HG03521 (cell line): Measurements from ENCODE around the gene PDE5A.

Source experiments
- ATAC-seq: cut with Tn5 transposase; IDR thresholded peaks from one replicate; pipeline ENCODE4 v1.9.1; 2021; ENCODE audit warnings: mild to moderate bottlenecking, moderate library complexity; ENCODE audit not compliant: unreplicated experiment

Gene PDE5A

DNA sequence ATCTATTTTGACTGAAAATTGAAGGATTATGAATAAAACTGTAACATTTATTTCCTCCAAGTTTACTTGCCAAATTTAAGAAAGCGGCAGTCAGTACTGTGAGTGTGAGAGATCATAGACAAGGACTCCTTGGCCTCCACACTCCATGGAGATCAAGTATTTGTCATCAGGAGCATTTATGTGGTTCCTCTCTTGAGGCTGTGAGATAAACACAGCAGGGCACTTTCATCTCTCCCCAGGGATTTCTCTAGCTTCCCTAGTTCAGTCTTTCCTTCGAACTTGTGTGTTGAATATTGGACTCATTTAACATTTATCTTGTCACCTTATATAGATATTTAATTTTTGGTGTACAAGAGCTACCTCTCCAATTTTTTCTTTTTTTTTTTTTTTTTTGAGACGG, 40.8 kb downstream of the PDE5A start:
- ATAC-seq = no peak

DNA sequence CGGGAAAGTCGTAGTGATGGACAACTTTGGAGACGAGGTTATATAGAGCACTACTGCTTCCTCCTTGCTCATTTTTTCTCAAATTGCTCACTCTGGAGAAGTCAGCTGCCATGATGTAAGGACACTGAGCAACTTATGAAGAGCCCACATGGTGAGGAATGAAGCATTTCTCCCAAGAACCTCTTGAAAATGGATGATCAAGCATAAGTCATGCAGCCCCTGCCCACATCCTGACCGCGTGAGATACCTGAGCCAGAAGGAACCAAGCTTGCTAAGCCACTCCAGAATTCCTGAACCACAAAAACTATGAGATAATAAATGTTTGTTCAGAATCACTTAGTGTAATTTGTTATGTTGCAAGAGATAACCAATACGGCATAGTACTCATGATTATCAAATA, 42.8 kb downstream of the PDE5A start:
- ATAC-seq = no peak

DNA sequence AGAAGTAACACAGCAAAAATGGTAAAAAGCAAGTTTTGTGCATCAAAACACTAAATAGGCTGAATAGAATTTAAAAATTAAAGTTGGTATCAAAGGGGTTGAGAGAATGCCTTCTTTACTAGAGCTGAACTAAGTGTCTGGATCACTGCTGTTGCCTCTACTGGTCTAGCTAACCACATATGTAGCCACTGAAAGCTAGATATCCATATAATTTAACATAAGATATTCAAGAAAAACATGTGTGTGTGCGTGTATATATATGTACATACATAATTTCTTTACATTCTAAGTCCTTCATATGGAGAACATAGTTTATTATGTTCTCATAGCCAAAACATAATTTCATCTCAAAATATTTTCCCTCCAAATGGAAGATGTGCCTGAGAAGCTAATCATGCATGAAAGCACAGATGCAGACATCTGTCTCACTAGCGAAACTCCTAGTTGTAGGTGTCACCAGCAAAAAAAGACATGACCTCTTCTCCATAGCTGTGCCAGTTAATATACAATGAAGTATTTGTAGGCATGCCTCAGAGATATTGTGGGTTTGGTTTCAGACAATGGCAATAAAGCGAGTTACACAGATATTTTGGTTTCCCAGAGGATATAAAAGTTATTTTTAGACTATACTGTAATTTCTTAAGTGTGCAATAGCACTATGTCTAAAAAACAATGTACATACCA, 47.3 kb downstream of the PDE5A start:
- ATAC-seq = no peak

DNA sequence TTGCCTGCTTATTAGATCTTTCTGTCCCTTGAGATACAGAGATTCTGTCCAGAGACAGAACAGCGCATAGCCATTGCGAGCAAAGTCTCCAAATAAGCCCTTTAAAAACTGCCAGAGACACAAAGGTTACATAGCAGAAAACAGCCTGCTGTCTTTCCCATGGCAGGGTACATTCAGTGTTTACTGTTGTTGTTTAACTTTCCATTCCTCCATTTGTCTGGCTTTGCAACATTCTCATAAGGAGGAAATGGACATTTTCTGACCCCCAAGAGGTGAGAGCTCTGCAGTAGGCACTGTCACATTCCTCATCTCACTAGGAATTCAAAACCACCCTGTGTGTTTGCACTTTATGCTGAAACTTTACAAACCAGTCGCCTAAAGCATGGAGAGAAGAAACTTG, 48.3 kb downstream of the PDE5A start:
- no peak for ATAC-seq

DNA sequence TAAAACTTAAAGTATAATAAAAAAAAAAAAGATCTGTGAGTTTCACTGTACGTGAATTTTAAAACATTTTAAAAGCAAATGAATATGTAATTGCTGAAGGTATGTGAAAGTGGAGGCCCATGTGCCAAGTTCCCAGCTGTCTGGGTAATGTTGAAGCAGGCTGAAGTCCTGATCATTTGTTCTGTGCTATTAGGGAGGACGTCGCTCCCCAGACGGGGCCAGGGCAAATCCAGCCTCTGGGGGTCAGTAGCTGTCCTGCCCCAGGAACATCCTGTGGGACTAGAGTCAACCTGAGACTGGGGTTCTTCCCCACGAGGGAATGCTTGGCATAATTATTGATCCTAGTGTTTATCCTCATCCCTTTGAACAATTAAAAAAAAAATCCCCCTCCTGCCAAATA, 48.8 kb downstream of the PDE5A start:
- ATAC-seq = no peak

DNA sequence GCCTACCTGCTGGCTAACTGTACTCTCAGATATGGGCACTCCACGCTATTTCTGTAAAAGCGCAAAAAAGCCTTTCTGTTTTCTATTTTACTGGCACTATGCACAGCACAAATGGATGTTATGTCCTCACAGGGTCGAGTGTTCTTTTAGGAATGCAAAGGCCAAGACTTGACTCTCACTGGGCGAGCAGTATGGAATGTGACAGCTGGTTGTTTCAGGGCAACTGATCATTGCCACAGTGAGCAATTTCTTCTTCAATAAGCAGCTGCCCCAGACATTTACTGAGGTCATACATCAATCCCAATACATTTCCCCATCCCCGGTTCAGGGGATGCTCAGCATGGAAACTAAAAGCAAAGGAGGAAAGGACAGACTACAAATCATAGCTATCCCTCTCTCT, 58.2 kb downstream of the PDE5A start:
- no peak for ATAC-seq

DNA sequence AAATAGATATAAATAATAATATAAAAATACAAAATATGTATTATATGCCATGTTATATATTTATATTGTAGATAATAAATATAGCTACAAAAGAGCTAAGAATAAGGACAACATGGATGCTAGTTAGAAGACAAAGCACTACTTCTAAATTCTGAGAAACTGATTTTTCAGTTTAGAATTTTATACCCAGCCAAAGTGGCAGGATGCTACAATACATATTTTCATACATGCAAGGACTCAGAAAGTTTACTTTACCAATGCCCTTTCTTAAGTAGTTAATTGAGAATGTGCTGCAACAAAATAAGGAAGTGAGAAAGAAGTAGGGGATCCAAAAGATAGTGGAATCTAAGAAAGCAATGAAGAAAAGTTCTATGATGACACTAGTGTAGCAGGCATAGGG, 64.5 kb downstream of the PDE5A start:
- ATAC-seq = no peak

DNA sequence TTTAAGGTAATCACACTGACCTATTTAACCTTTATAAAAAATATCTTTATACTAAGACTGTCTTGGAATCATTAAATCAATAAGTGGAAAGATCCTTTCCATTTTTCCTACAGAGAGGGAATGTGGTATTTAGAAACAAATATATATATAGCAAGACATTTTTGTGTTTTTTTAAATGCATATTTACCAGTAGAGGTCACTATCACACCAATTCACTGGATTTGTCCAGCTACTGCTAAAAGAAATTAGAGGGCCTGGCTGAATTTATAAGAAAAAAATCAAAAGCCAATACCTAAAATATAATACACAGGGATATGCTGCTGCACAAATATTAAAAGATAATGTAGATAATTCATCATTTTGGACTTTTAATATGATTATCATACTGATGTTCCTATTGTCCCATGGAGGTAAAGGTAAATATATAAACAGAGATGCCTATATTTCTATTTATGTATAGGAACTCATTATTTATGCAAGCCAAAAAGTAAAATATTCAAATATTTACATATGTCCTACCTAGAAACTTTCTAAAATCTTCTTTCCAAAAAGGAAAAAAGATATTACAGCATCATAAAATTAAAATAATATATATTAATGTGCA, 69.5 kb downstream of the PDE5A start:
- ATAC-seq = no peak

DNA sequence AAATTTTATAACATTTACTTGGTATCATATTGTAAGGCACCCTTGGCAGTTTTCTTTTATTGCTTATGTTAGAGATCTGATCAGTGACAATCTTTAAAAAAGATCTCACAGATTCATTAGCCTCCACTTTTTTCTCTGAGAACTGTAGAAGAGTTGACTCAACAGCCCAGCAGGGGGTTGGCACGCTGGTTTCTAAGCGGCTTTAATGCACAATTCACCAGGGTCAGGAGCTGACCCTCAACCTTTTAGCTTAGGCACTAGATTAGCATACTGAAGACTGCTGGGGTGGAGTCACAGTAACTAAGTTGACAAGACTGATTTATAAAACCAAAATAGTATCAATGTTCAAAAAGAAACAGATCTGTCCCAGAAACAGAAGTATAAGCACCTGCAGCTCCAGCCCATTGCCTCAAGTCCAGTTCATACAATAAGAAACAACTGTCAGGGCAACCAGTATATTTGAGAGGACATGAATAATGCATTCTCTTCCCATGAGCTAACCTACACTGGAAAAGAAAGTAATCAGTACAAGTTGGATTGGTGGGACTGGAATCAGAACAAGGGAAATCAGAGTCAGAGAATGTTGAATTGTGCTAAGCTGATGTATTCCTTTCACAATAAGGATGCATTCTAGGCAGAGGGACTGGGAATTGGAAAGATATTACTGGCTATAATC, 77.6 kb downstream of the PDE5A start:
- ATAC-seq = no peak

DNA sequence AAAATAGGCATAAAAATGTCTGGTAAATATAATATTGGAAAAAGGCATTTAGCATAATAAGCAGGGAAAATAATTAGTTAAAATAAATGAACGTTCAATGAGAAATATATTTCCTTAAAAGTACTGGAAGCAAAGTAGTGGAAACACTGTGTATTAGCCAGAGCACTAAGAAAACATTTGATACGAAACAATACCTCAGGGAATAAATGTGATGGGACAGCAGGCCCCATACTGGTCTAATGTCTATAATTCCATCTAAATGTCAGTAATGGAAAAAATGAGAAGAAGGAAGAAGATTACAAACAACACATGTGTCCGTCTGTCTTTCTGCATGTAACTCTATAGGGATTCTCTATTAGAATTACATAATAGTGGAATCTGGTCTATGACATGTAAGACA, 79.0 kb downstream of the PDE5A start:
- ATAC-seq = no peak

DNA sequence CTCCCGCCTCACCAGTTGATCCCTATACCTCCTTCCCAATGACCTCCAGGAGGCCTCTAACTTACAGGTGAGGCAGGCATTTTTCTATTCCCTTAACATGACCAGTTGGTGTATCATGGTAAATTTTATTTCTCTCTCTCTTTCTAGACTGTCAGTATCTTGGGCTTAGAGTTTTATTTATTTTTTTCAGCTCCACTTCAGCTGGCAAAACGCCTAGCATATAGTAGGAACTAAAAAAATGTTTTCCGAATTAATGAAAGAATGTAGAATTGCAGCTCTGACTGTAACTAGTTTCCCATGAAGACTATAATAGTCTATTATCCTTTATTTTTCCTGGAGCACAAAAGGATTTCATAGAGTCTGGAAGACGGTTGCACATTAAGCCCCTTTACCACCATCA, 84.8 kb downstream of the PDE5A start:
- no peak for ATAC-seq

DNA sequence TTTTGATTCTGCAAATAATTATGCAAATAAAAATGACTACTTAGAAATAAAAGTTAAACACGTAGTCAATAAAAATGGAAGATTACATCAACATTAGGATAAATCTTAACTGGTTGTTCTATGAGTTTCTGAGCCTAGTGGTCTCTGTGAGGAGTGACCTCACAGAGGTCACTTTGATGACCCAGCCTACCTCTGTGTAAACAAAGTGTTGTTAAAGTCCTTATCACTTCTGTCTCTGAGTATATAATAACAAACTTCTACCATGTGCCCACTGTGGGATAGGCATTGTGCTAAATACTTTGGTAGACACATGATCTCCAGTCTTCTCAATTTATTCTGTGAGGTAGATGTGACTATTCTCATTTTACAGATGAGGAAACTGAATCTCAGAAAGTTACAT, 85.4 kb downstream of the PDE5A start:
- ATAC-seq = no peak

DNA sequence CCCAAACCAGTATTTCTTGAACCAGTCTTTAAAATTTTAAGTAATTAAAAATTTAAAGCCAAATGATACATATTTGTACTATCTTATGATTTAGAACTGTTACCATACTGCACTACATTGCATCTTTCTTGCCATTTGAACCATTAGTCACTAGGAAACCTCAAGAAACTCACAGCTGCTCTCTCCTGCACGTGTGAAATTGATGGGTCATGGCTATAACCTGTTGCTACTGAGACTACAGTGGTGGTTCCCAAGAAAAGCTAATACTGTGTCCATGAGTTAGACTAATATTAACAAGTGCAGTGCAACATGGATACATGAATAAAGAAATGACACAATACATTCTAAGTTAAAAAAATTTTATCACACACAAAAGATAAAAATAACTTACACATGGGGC, 88.4 kb downstream of the PDE5A start:
- no peak for ATAC-seq

DNA sequence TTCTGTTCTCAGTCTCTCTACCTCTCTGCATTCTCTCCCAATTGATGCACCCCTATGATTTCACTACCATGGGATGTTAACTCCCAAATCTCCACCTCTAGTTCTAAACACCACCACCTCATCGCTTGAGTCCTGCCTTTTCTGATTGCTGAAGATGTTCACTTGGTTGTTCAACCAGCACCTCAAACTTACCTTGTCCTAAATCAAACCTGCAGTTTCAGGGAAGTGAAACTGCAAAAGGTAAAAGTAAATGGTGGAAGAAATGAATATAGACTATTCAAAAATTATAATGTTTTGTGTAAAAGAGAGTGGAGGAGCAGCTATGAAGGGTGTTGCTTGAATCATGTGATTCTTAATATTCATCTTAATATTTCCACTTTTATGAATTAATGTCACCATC, 91.0 kb downstream of the PDE5A start:
- no peak for ATAC-seq

DNA sequence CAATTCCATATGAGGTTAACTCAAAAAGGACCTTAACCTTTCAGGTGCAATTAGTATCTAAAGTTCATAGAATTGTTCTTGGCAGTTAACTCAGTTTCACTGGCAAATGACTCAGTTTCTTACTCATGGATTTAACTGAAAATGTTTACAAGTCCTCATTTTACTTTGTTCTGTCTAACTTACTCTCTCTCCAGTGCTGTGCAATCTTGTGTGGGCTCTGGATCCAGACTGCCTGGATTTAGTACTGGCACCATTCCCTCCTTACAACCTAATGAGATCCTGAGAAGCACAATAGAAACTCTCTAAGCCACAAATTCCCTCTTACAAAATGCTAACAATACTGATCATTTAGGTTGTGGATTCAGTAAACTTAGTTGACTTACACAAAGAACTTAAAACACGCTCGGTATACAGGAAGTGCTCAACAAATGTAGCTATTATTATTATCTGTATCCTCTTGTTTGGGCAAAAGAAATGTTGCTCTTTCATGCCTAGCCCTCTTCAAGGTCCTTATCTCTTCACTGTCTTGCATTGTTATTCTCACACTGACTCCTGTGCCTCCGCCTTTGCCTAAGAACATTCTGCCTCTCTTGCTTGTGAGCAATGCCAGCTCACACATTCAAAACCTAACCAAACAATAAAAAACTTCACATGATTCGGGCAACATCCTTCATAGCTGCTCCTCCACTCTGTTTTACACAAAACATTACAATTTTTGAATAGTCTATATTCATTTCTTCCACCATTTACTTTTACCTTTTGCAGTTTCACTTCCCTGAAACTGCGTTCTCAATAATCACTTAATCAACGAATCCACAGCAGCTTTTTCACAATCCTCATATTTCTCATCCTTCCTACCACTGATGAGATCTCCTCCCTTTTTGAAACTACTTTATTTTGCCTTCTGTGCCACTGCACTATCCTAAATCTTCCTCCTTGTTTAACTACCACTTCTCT, 91.8 kb downstream of the PDE5A start:
- ATAC-seq = no peak

DNA sequence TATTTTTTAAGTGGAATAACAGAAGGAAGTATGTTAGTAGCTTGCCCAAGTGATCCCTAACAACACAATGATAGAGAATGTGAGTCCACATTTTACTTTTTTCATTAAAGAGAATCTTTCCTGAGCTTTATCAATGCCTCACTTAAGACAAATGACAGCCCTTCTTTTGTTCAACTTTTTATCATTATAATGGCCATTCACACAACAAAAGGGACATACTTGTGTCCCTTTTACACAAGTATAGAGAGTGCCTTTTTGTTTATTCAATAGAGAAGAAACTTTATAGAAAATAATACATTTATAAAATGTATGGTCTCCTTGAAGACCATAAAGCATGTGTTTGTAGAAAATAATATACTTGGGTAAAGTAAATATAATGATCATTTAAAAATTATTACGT, 96.3 kb downstream of the PDE5A start:
- ATAC-seq = no peak

DNA sequence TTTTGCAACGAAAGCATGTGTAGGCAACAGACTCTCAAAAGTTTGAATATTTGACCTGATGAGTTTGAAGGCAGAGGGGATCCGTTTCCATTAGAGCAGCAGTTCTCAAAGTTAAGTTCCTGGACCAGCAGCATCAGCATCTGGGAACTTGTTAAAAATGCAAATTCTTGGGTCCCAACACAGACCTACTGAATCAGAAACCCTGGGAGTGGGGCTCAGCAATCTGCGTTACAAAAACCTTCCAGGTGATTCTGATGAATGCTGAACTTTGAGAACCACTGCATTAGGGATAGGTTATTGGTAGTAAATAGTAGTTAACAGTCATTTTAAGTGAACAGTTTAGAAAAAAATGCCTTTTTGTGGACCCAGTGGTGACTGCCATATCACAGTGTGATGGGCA, 98.8 kb downstream of the PDE5A start:
- no peak for ATAC-seq

DNA sequence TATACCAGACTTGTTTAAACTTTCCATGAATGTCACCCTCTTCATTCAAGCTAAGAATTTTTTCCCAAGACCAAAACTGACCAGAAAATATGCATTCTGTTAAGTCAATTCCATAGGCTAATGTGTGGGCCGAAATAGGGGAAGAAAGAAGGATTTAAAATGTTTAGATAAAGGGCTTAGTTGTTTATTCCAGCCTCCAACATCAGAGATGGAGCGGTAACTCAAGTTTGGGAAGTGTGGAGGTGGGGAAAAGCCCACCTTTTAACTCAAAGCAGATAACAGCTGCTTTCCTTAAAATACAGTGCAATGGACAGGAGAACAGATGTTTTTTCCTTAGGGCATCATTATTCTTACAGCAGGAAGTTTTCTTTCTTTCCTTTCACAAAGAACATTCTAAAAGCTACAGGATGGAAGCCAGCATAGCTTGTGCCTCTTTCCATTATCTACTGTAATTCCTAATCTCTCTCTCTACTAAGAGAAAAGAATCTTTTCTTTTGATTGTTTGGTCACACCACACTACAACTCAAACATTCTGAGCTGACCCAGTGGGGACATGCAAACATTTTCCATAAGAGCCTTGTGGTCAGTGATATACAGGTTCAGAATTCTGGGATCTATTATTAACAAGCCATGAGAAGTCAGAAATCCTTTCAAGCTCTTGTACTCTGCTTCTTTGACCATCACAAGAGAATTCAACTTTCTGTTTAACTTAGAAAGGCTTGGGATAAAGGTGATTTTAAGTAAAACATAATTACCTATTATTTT, 101.6 kb downstream of the PDE5A start:
- ATAC-seq = no peak

DNA sequence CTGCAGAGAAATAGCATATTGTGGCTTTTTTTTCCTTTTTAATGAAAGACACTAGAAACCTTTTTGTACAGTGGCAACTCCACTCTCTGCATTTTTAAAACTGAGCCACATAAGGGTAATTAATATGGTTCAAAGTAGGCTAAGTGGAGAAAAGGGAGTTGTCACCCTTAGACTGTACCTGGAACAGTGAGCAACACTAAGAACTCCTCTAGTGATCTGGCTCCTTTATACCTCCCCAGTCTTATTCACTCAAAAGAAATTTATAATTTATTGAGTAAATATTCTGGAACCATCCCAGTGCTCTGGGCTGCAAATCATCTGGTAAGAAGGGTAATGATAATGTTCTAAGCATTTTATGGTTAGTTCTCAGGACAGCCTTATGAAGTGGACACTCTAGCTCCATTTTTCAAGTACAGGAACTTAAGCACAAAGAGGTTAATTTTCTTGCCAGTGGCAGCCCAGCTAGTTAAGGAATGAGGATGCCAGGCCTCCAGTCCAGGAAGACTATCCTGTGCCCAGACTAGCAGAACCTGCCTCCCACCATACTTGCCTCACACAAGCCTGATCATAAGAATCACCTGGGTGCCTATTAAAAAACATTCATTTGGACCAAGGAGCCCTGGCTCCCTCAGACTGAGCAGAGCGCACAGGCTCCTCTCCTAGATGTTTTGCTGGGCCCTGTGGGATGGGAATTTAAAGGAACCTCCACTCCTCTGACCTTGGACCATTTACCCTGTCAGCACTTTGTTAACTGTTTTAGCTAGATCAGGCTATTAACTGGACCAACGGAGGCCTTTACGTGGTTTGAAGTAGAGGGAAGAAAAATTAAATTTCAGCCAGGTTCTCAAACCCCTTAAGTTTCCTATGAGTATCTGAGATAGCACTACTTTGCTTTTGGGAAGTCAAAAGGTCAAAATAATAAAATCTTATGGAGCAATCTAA, 102.6 kb downstream of the PDE5A start:
- ATAC-seq = no peak
